Right renal cortex interstitium (tissue), 3 donors: ENCODE data around the gene DDC. TPM values are rescaled to one million over a fixed set of nuclear protein-coding genes. Genes with fewer than 3 reads are reported as not detected.

Experiments
- DNase-seq, 3 donors: peaks; one replicate each; pipeline ENCODE4 v3.0.0-alpha.2; 2013; ENCODE audit warnings: low read depth in 3 of 3, low spot score in 2 of 3
- polyA plus RNA-seq, 3 donors: library from polyadenylated mRNA; unstranded; fragments of 120-200 nt; gene quantifications; one replicate each; pipeline ENCODE4 v1.2.1, GENCODE V29; 2013; ENCODE audit not compliant: insufficient read length in 3 of 3

The DDC gene
- polyA plus RNA-seq, 3 donors, result 70.3 to 101 (median 83.9) TPM

DNA sequence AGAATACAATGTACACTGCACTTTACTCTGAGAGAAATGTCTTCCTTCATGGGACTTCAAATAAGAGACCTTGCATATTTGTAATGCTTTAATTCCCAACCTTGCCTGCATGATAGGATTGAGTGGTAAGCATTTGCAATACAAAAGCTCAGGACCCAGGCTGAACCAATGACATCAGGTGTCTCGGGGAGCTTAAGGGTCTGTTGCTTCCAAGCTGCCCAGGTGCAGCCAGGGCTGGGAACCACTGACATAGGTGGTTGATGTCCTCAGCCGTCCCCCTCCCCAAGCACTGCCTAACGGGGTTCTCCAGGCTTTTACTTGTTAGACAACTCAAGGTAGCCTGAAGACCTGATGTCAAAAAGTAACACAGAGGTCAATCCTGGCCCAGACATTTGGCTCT is 144.2 kb downstream of the DDC start:
- DNase-seq, result no peak

GRCh38 chr7:50418526-50419290 is 146.5 kb downstream of the DDC start:
- no peak for DNase-seq

- peak; percentile 36 to 52 (median 39) for DNase-seq
Measured at GRCh38 chr7:50418086-50418515, 147.1 kb downstream of the DDC start.

- no peak for DNase-seq
Measured at GRCh38 chr7:50416527-50417182, 148.6 kb downstream of the DDC start.

GRCh38 chr7:50415844-50416364 is 149.3 kb downstream of the DDC start:
- no peak for DNase-seq

DNA sequence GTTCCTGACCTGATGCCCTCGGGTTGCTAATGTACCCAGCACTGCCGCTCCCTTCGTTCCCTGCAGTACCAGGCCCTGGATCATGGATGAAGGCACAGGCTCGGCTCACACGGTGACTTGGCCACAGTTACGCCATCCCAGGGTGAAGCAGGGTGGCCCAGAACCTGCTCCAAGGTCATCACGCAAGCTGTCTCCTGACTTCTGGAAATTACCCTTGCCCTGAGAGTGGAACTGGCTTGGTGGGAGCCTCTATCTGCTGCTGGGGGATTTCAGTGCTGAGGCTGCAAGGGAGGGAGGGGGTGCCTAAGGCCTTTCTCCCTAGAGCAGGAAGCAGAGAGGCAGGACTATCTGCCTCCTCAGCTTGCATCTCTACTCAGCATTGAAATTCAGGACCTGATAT is 151.6 kb downstream of the DDC start:
- no peak for DNase-seq

GRCh38 chr7:50412973-50413372 is 152.2 kb downstream of the DDC start:
- no peak for DNase-seq

GRCh38 chr7:50411332-50411731 is 153.9 kb downstream of the DDC start:
- DNase-seq, result no peak

DNA sequence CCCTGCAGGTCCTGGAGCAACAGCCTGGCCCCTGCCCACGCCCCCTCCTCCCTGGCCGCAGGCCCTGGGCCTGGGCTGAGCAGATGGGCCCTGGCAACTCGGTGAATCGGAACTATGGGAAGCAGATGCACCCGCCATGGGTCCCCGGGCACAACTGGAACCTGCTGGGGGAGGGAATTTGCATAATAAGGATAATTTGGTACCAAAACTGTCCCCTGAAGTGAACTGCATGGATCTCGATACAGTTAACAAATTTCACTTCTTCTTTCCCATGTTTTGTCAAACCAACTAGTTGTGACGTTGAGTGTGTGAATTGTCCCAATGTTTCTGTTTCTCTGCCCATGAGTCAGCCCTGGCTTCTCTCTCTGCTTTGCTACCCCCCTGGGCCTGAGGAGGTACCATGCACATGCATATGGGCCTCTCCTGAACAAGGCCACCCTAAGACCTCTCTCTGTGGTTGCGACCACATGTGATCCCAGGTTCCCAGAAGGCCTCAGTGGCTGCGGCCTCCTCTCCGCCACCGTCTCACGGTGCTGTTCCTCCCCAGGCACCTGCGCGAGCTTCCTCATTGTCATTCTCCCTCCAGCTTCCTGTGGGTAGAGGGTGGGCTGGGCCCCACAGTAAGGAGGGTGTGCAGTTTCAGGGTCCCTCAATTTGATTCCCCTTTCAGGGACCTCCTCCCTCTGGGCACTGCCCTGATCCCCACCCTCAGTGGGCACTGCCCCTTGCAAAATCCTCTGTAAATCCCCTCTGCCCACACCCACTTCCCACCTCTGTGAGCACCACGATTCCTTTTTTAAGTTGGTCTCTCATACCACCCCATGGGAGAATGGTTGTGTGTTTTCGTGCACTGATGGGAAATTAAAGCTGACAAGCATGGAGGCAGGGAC is 155.1 kb downstream of the DDC start:
- DNase-seq, result no peak

Other genes with a start within 250 kb of the DDC start
- gene FIGNL1, start 115.1 kb downstream of the DDC start, polyA plus RNA-seq, result 10 to 100 TPM; 25.8 to 28.9 (median 28.7) TPM
- gene GRB10, start 217.5 kb upstream of the DDC start, polyA plus RNA-seq, result 10 to 100 TPM; 25.4 to 33.5 (median 29.4) TPM